Measurements from ENCODE around the gene ADK.

DNA sequence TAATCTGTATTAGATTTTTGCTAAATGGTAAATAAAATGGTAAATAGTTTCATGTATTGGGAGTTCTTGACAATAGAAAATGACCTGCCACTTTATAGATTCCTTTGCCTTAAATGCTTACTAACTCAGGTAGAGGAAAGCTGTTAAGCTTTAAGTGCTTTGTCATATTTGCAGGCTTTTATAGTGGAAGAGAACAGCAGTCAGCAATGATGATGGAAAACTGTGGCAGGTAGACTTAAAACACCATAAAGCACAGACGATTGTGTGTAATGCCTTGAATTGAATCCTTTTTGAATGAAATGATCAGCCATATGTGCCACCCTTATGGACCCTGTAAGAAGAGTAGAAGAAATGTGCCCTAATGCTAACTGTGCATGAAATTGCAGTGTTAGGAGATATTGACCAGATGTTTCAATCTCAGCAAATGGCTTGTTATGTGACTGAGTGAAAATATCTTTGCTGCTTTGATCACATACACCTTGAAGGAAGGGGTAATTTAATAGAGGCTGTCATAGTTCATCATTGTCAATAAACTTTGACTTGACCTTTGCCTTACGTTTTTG is 230.4 kb downstream of the ADK start:
- TF ChIP-seq FOXP2 (optimal IDR thresholded peaks at IDR 0.05; ENCODE audit: borderline replicate concordance, extremely low read depth, extremely low read length, insufficient read depth) (no peak), SIN3A (IDR thresholded peaks at IDR 0.05; ENCODE audit: borderline replicate concordance, insufficient read depth, low read length) (no peak)
